Measurements from ENCODE around the gene PDPK1.
"Not testable (repeated sequence)": the region's sequence is repeated elsewhere in the genome, so short reads cannot be mapped to it uniquely, and the experiment has no call there.

Gene PDPK1

GRCh38 chr16:2611877-2612276 is 74.1 kb downstream of the PDPK1 start:
- H3K9ac ChIP-seq (ENCODE audit: low read length); H3K36me3 ChIP-seq (ENCODE audit: control insufficient read depth, insufficient read depth, low read length); H3K4me1 ChIP-seq (ENCODE audit: control insufficient read depth, insufficient read depth, low read length); H3K27ac ChIP-seq (ENCODE audit: low read depth, low read length); H3K4me3 ChIP-seq (ENCODE audit: low read length); H3K27me3 ChIP-seq (ENCODE audit: control insufficient read depth, insufficient read depth, low read length): not testable (repeated sequence)

DNA sequence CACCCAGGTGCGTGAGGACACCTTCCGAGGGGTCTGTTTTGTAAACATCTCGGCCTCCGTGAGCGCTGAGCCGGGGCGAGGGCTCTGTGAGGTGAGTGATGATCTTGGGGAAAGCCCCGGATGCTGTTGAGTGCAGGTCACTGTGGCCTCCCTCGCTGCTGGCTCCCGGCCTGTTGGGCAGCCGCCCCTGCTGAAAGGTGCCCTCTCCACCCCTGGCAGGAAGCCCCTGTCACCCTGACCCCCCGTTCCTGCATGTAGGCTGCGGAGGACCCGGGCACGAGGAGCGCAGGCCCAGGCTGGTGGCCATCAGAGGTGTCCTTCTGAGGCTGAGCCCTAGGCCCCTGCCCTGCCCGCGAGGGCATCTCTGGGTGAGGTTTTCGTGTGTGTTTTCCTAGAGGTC is 75.4 kb downstream of the PDPK1 start:
- H3K4me3 ChIP-seq (ENCODE audit: low read length); H3K36me3 ChIP-seq (ENCODE audit: control insufficient read depth, insufficient read depth, low read length); H3K27me3 ChIP-seq (ENCODE audit: control insufficient read depth, insufficient read depth, low read length); H3K4me1 ChIP-seq (ENCODE audit: control insufficient read depth, insufficient read depth, low read length); H3K27ac ChIP-seq (ENCODE audit: low read depth, low read length); H3K9ac ChIP-seq (ENCODE audit: low read length): not testable (repeated sequence)

DNA sequence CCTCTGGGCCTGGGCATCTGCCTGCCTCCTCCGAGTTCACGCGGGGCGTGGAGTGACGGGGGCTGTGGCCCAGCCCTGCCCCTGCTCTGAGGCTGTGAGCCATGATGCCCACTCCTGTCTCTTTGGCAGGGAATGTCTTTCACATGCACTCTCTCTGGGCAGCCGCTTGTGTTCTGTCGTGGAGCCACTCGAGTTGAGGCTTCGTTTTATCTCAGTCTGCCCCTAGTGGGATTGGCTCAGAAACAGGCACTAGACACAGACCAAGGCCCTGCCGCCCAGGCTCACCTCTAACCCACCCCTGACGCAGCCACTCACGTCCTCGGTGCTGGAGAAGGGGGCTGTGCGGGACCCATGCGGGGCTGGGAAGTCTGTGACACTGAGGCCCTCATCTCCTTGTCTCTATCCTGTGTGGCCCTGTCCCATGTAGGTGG is 77.0 kb downstream of the PDPK1 start:
- no peak overlapping the region for H3K9ac ChIP-seq (ENCODE audit: low read length)
- no peak overlapping the region for H3K4me3 ChIP-seq (ENCODE audit: low read length)
- no peak overlapping the region for H3K27ac ChIP-seq (ENCODE audit: low read depth, low read length)
- no peaks in the 10 kb centered on the region for H3K27me3 ChIP-seq (ENCODE audit: control insufficient read depth, insufficient read depth, low read length)
- no peaks in the 10 kb centered on the region for H3K4me1 ChIP-seq (ENCODE audit: control insufficient read depth, insufficient read depth, low read length)
- peaks cover 3% of the 10 kb centered on the region for H3K36me3 ChIP-seq (ENCODE audit: control insufficient read depth, insufficient read depth, low read length)

DNA sequence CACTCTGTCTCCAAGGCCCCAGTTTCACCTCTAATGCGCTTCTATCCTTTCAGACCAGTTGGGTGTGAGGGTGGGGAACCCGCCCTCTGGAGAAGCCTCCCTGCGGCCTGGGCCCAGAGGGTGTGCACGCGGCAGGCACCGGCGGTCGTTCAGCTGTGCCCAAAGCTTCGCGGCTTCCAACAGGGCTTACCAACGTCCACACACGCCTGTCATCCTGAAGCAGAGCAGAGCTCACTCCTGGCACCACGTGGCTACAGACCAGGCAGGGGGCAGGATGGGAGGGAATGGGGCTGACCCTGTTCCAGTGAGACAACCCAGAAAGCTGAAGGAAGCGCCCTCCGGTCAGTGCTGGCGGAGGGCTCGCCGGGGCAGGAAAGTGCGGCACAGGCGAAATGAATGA is 81.1 kb downstream of the PDPK1 start:
- not testable (repeated sequence) for H3K36me3 ChIP-seq (ENCODE audit: control insufficient read depth, insufficient read depth, low read length); H3K27me3 ChIP-seq (ENCODE audit: control insufficient read depth, insufficient read depth, low read length); H3K9ac ChIP-seq (ENCODE audit: low read length); H3K4me1 ChIP-seq (ENCODE audit: control insufficient read depth, insufficient read depth, low read length); H3K27ac ChIP-seq (ENCODE audit: low read depth, low read length); H3K4me3 ChIP-seq (ENCODE audit: low read length)

DNA sequence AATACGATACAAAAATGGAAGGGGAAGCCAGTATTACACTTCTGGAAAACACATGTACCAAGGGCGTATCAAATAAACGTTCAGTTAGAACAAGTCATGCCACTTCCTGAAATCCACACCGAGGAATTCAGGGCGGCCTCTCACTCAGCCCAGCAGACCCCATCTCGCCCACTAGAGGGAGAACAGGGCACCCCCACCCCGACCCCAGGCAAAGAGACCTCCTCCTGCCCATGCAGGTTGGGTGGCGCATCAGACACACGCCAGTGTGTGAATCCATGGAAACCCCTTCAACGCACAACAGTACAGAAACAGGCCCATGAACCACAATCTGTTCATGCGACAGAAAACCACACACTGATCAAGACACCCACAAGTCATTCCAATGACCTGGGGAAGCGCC is 81.8 kb downstream of the PDPK1 start:
- H3K27me3 ChIP-seq (ENCODE audit: control insufficient read depth, insufficient read depth, low read length); H3K36me3 ChIP-seq (ENCODE audit: control insufficient read depth, insufficient read depth, low read length); H3K9ac ChIP-seq (ENCODE audit: low read length); H3K4me1 ChIP-seq (ENCODE audit: control insufficient read depth, insufficient read depth, low read length); H3K4me3 ChIP-seq (ENCODE audit: low read length); H3K27ac ChIP-seq (ENCODE audit: low read depth, low read length): not testable (repeated sequence)

DNA sequence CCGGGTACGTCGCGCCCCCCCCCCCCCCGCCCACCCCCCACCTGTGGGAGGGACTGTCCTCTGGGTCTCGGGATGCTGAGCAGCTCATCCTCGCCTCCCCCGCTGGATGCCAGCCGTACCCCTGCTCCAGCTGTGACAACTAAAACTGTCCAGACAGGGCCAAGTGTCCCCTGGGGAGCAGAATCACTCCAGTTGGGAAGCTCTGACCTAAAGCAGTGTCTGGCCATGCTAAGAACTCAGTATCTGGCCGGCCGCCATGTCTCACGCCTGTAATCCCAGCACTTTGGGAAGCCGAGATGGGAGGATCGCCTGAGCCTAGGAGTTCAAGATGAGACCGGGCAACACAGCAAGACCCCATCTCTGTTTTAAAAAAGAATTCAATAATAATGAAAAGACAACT is 83.0 kb downstream of the PDPK1 start:
- not testable (repeated sequence) for H3K9ac ChIP-seq (ENCODE audit: low read length); H3K27me3 ChIP-seq (ENCODE audit: control insufficient read depth, insufficient read depth, low read length); H3K4me1 ChIP-seq (ENCODE audit: control insufficient read depth, insufficient read depth, low read length); H3K4me3 ChIP-seq (ENCODE audit: low read length); H3K27ac ChIP-seq (ENCODE audit: low read depth, low read length); H3K36me3 ChIP-seq (ENCODE audit: control insufficient read depth, insufficient read depth, low read length)

DNA sequence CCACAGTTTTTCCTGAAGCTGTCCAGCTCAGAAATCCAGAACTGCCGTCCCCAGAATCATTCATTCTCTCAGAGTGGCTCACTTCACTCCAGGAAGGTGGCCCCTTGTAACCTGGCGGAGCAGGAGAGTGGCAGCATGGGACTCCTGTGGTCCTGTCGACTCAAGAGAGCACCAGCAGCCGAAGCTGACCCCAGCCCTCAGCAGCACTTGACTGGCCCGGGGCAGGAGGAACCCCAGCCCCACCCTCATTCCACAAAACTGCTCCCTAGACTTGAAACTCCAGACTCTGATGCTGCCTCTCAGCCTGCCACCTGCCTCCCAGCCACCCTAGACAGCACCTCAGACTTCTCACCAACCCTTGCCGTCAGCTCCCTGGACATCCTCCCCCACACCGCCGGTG is 83.6 kb downstream of the PDPK1 start:
- not testable (repeated sequence) for H3K27ac ChIP-seq (ENCODE audit: low read depth, low read length); H3K36me3 ChIP-seq (ENCODE audit: control insufficient read depth, insufficient read depth, low read length); H3K4me1 ChIP-seq (ENCODE audit: control insufficient read depth, insufficient read depth, low read length); H3K4me3 ChIP-seq (ENCODE audit: low read length); H3K9ac ChIP-seq (ENCODE audit: low read length); H3K27me3 ChIP-seq (ENCODE audit: control insufficient read depth, insufficient read depth, low read length)

- H3K9ac ChIP-seq (ENCODE audit: low read length); H3K27me3 ChIP-seq (ENCODE audit: control insufficient read depth, insufficient read depth, low read length): not testable (repeated sequence)
Observed at GRCh38 chr16:2627075-2627474, 89.3 kb downstream of the PDPK1 start.

GRCh38 chr16:2631203-2631602 is 93.4 kb downstream of the PDPK1 start:
- H3K9ac ChIP-seq (ENCODE audit: low read length); H3K27me3 ChIP-seq (ENCODE audit: control insufficient read depth, insufficient read depth, low read length); H3K36me3 ChIP-seq (ENCODE audit: control insufficient read depth, insufficient read depth, low read length); H3K4me1 ChIP-seq (ENCODE audit: control insufficient read depth, insufficient read depth, low read length); H3K4me3 ChIP-seq (ENCODE audit: low read length); H3K27ac ChIP-seq (ENCODE audit: low read depth, low read length): not testable (repeated sequence)

More at GRCh38 chr16:2627075-2627474, 89.3 kb downstream of the PDPK1 start:
- H3K4me3 ChIP-seq (ENCODE audit: low read length); H3K36me3 ChIP-seq (ENCODE audit: control insufficient read depth, insufficient read depth, low read length); H3K27ac ChIP-seq (ENCODE audit: low read depth, low read length); H3K4me1 ChIP-seq (ENCODE audit: control insufficient read depth, insufficient read depth, low read length): not testable (repeated sequence)

- not testable (repeated sequence) for H3K4me1 ChIP-seq (ENCODE audit: control insufficient read depth, insufficient read depth, low read length); H3K36me3 ChIP-seq (ENCODE audit: control insufficient read depth, insufficient read depth, low read length); H3K27ac ChIP-seq (ENCODE audit: low read depth, low read length); H3K9ac ChIP-seq (ENCODE audit: low read length); H3K4me3 ChIP-seq (ENCODE audit: low read length); H3K27me3 ChIP-seq (ENCODE audit: control insufficient read depth, insufficient read depth, low read length)
Observed at GRCh38 chr16:2632291-2632690, 94.5 kb downstream of the PDPK1 start.

GRCh38 chr16:2639071-2639721 is 101.4 kb downstream of the PDPK1 start:
- not testable (repeated sequence) for H3K36me3 ChIP-seq (ENCODE audit: control insufficient read depth, insufficient read depth, low read length); H3K9ac ChIP-seq (ENCODE audit: low read length); H3K4me3 ChIP-seq (ENCODE audit: low read length); H3K27ac ChIP-seq (ENCODE audit: low read depth, low read length); H3K27me3 ChIP-seq (ENCODE audit: control insufficient read depth, insufficient read depth, low read length); H3K4me1 ChIP-seq (ENCODE audit: control insufficient read depth, insufficient read depth, low read length)

DNA sequence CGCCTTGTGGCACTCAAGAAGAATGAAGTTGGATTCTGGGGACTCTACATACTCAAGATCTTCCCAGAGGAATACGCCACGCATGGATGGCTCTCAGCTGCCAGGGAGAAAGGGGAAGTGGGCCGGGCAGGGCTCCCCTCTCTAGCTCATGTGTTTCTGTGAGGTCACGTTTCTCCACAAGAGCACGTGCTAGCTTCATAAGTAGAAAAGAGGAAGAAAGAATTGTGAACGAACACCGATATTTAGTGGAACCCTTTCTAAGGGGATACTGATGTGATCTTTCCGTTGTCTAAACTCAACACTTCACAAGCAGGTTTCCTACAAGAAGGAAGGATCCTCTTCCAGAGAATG is 101.9 kb downstream of the PDPK1 start:
- H3K36me3 ChIP-seq (ENCODE audit: control insufficient read depth, insufficient read depth, low read length); H3K9ac ChIP-seq (ENCODE audit: low read length); H3K4me3 ChIP-seq (ENCODE audit: low read length): not testable (repeated sequence)

GRCh38 chr16:2642561-2642960 is 104.7 kb downstream of the PDPK1 start:
- not testable (repeated sequence) for H3K4me3 ChIP-seq (ENCODE audit: low read length); H3K27ac ChIP-seq (ENCODE audit: low read depth, low read length); H3K4me1 ChIP-seq (ENCODE audit: control insufficient read depth, insufficient read depth, low read length); H3K27me3 ChIP-seq (ENCODE audit: control insufficient read depth, insufficient read depth, low read length); H3K36me3 ChIP-seq (ENCODE audit: control insufficient read depth, insufficient read depth, low read length); H3K9ac ChIP-seq (ENCODE audit: low read length)

More for the DNA sequence above, 101.9 kb downstream of the PDPK1 start:
- not testable (repeated sequence) for H3K27me3 ChIP-seq (ENCODE audit: control insufficient read depth, insufficient read depth, low read length); H3K4me1 ChIP-seq (ENCODE audit: control insufficient read depth, insufficient read depth, low read length); H3K27ac ChIP-seq (ENCODE audit: low read depth, low read length)
